ENCODE data around the gene SFMBT2. TPM values are rescaled to one million over a fixed set of nuclear protein-coding genes. Genes with fewer than 3 reads are reported as not detected.

SFMBT2 gene
- total and polyA plus RNA-seq, 2 of the 4 experiments (the other 2 are of a cell fraction): 0.70 to 1.3 TPM

DNA sequence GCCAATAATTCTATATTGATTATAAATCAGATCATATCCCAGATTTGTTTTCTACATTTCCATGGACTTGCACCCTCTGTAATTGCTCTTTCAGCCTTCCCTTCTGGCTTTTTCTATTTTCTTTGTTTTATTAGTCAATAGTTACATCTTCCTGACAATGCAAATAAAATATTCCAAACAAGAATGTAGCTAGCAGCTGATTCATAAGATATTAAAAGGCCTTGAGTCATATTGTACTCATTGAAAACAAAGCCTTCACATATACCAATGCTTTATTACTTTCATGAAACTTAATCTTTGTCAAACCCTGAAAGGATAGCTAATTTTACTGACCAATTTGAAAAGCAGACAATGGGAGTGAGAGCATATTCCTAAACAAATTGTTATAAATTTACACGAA is 10.7 kb upstream of the SFMBT2 start:
- peaks cover 2% of the 10 kb centered on the region; the same call in 1 of the 2 replicates for H3K27me3 ChIP-seq (ENCODE audit: control insufficient read depth, insufficient read depth, low read length)
- H2BK15ac ChIP-seq (ENCODE audit: low read depth, low read length): no peak overlapping the region
- no peak overlapping the region for H3K18ac ChIP-seq (ENCODE audit: low read depth, low read length)
- H2AK9ac ChIP-seq (replicated peaks; ENCODE audit: low read depth, low read length, poor library complexity): no peak overlapping the region
- no peaks in the 10 kb centered on the region for H4K20me1 ChIP-seq (ENCODE audit: insufficient read depth, low read length)
- H3K14ac ChIP-seq (replicated peaks; ENCODE audit: low read depth, low read length): no peak overlapping the region
- H4K5ac ChIP-seq (ENCODE audit: low read depth, low read length): no peak overlapping the region
- no peak for DNase-seq
- no peak overlapping the region for H3K4me2 ChIP-seq (ENCODE audit: low read depth, low read length)
- H3K4ac ChIP-seq (ENCODE audit: low read depth, low read length): no peak overlapping the region
- intact Hi-C loops (cut with micrococcal nuclease): no loop called here
- no peaks in the 10 kb centered on the region for H3K9me3 ChIP-seq (ENCODE audit: control insufficient read depth, insufficient read depth, low read length)
- H3K9ac ChIP-seq (ENCODE audit: low read depth, low read length): no peak overlapping the region
- 60% methylated on average over 1 of the region's 1 CpG; no CpG with 5 or more reads in 1 of the 2 experiments for WGBS, 2 experiments (ENCODE audit: extremely low coverage in 2 of 2, insufficient read length in 1 of 2)
- no peak for TF ChIP-seq RAD21 (IDR thresholded peaks at IDR 0.05; ENCODE audit: low read length)
- TF ChIP-seq, protein P1, sequence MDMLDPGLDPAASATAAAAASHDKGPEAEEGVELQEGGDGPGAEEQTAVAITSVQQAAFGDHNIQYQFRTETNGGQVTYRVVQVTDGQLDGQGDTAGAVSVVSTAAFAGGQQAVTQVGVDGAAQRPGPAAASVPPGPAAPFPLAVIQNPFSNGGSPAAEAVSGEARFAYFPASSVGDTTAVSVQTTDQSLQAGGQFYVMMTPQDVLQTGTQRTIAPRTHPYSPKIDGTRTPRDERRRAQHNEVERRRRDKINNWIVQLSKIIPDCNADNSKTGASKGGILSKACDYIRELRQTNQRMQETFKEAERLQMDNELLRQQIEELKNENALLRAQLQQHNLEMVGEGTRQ (IDR thresholded peaks at IDR 0.05; ENCODE audit: low read depth, low read length): no peak
- TF ChIP-seq MAFK (IDR thresholded peaks at IDR 0.05; ENCODE audit: low read depth, low read length): no peak
- no peak for TF ChIP-seq SMC3 (IDR thresholded peaks at IDR 0.05; ENCODE audit: low read depth, low read length)
- TF ChIP-seq MAZ (IDR thresholded peaks at IDR 0.05; ENCODE audit: borderline replicate concordance, low read depth, low read length): no peak
- no peak for TF ChIP-seq CEBPB (IDR thresholded peaks at IDR 0.05; ENCODE audit: low read depth, low read length)
- TF ChIP-seq BHLHE40 (IDR thresholded peaks at IDR 0.05; ENCODE audit: low read depth, low read length): no peak
- TF ChIP-seq FOS (IDR thresholded peaks at IDR 0.05; ENCODE audit: low read depth, low read length): no peak
- no peak for TF ChIP-seq RCOR1 (IDR thresholded peaks at IDR 0.05; ENCODE audit: insufficient replicate concordance, low read length)
- no peak for TF ChIP-seq NFE2L2 (IDR thresholded peaks at IDR 0.05; ENCODE audit: low read depth, low read length)
- no peak for TF ChIP-seq RFX5 (IDR thresholded peaks at IDR 0.05; ENCODE audit: low read depth, low read length)
- no peak for TF ChIP-seq MXI1 (IDR thresholded peaks at IDR 0.05; ENCODE audit: borderline replicate concordance, low read depth, low read length)
- TF ChIP-seq, protein P2, sequence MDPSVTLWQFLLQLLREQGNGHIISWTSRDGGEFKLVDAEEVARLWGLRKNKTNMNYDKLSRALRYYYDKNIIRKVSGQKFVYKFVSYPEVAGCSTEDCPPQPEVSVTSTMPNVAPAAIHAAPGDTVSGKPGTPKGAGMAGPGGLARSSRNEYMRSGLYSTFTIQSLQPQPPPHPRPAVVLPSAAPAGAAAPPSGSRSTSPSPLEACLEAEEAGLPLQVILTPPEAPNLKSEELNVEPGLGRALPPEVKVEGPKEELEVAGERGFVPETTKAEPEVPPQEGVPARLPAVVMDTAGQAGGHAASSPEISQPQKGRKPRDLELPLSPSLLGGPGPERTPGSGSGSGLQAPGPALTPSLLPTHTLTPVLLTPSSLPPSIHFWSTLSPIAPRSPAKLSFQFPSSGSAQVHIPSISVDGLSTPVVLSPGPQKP (IDR thresholded peaks at IDR 0.05; ENCODE audit: borderline replicate concordance, low read depth, low read length): no peak
- no peak for TF ChIP-seq POLR2A (IDR thresholded peaks at IDR 0.05; ENCODE audit: low read depth, low read length)
- TF ChIP-seq CHD1 (IDR thresholded peaks at IDR 0.05; ENCODE audit: low read depth, low read length): no peak
- TF ChIP-seq, protein P3, sequence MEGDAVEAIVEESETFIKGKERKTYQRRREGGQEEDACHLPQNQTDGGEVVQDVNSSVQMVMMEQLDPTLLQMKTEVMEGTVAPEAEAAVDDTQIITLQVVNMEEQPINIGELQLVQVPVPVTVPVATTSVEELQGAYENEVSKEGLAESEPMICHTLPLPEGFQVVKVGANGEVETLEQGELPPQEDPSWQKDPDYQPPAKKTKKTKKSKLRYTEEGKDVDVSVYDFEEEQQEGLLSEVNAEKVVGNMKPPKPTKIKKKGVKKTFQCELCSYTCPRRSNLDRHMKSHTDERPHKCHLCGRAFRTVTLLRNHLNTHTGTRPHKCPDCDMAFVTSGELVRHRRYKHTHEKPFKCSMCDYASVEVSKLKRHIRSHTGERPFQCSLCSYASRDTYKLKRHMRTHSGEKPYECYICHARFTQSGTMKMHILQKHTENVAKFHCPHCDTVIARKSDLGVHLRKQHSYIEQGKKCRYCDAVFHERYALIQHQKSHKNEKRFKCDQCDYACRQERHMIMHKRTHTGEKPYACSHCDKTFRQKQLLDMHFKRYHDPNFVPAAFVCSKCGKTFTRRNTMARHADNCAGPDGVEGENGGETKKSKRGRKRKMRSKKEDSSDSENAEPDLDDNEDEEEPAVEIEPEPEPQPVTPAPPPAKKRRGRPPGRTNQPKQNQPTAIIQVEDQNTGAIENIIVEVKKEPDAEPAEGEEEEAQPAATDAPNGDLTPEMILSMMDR (conservative IDR thresholded peaks at IDR 0.05; ENCODE audit: low read depth, low read length): no peak
- dilution Hi-C loops (cut with HindIII; ENCODE audit: low sequenced_read_pairs, unreplicated experiment): loop anchor here (25.0 kb wide), 1 partner anchor 734 kb away; no protein-coding TSS in a partner anchor
- H3K79me1 ChIP-seq (ENCODE audit: low read depth in 1 of 2, low read length in 2 of 2): no peaks in the 10 kb centered on the region
- POLR2A ChIA-PET (ENCODE audit: unreplicated experiment): no interaction called here
- no peak overlapping the region for H2BK5ac ChIP-seq (ENCODE audit: low read depth, low read length, poor library complexity, severe bottlenecking)
- H3K56ac ChIP-seq (ENCODE audit: extremely low read depth, insufficient read depth, low read length): no peak overlapping the region
- H2AFZ ChIP-seq (replicated peaks; ENCODE audit: low read length, poor library complexity): no peak overlapping the region
- BruUV-seq (replicated peaks): no TSS peak
- H3K27ac ChIP-seq (ENCODE audit: insufficient read depth, low read length): no peak overlapping the region
- no peaks in the 10 kb centered on the region for H3K4me1 ChIP-seq (ENCODE audit: control insufficient read depth, insufficient read depth, low read length)
- H2BK20ac ChIP-seq (ENCODE audit: low read depth, low read length): no peak overlapping the region
- H2BK120ac ChIP-seq (ENCODE audit: low read depth, low read length): no peak overlapping the region
- no peak for ATAC-seq (ENCODE audit: low read depth)
- CTCF ChIA-PET: no interaction called here
- H4K8ac ChIP-seq (ENCODE audit: low read depth in 2 of 2, low read length in 2 of 2): no peak overlapping the region
- no peaks in the 10 kb centered on the region for H3K9me1 ChIP-seq (ENCODE audit: insufficient read depth, low read length)
- H2AK5ac ChIP-seq (ENCODE audit: low read depth, low read length): no peak overlapping the region
- no peak overlapping the region for H4K91ac ChIP-seq (ENCODE audit: insufficient read depth, low read depth, low read length)
- H3K36me3 ChIP-seq (ENCODE audit: control insufficient read depth, insufficient read depth, low read length): no peaks in the 10 kb centered on the region
- no peak overlapping the region for H3K4me3 ChIP-seq (ENCODE audit: insufficient read depth, low read depth, low read length)
- no peak overlapping the region for H3K23ac ChIP-seq (ENCODE audit: low read depth, low read length)
- in situ Hi-C loops (cut with MboI; ENCODE audit: low sequenced_read_pairs): no loop called here

Measured in IMR-90 (cell line).